NCI-H2227 treated with DMSO at 0.1 percent for 48 hours (cell line): ENCODE results near the gene MLLT10.

Source experiments
- DNase-seq: peaks from one replicate; lab custom pipeline; 2025; lab: John Stamatoyannopoulos, UW

Gene MLLT10

GRCh38 chr10:21517134-21518031 is 16.6 kb upstream of the MLLT10 start:
- DNase-seq, result no peak

- DNase-seq, result peak; percentile 80
Observed at GRCh38 chr10:21518149-21518640, 15.8 kb upstream of the MLLT10 start.

GRCh38 chr10:21518641-21519396 is 15.2 kb upstream of the MLLT10 start:
- no peak for DNase-seq

DNA sequence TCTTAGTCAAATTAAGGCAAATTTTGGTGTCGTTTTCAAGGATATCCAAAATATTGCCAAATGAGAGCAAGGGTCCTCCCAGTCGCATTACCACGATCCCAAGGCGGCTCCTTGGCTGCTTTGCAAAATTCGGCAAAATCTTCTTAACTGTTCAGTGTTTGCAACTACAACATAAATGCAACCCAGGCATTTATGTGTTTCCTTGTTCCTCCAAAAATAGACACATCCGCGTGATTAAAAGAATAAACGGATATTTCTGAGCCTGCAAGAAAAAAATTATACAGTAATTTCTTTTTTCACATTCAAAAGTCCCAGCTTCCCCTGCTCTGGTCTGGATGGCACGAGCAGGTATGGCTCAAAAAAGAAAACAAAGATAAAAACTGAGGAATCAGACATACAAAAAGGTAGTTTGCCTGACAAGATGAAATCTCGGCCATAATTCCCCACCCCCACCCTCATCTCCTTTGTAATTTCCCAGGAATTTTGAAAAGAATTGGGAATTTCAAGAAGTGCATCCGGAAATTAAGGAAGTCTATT is 14.6 kb upstream of the MLLT10 start:
- DNase-seq, result no peak

DNA sequence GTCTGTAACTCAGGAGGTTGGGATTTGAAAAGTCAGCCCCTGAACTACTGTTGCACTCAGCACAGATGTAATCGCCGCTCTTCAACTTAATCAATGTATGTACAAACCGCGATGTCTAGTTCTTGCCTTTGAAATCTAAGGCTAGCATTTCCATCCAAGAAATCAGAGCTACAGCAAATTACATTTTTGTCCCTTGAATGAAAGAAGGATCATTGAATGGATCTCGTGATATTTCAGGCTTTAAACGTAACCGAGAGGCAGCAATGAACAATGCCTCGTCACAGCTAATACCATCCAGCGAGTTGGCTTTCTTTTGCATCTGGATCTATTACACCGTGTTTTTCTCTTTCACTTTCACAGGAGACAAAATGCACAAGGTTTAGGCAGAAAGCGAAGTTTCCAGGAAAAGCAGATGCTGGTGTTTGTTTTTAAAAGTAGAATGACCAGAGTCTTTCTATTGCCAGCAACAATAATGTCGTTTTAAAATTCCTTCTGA is 14.0 kb upstream of the MLLT10 start:
- peak; percentile 68 for DNase-seq

GRCh38 chr10:21520509-21520908 is 13.5 kb upstream of the MLLT10 start:
- no peak for DNase-seq

DNA sequence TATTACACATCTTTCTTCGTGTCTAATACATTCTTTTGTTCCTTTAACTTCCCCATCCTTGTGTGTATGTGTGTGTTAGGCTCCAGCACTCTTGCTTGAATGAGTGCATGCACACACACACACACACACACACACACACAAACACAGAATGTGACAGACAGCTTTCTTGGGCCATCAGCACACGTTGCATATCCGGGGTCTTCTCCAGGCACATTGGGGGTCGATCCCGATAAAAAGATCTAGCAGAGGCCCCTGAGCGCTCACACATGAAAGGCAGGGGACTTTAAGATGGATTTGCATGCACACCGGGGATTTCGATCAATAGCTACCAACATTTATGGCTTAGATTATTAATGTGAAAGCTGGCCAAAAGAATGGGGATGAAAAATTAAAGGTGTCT is 13.1 kb upstream of the MLLT10 start:
- DNase-seq, result no peak

DNA sequence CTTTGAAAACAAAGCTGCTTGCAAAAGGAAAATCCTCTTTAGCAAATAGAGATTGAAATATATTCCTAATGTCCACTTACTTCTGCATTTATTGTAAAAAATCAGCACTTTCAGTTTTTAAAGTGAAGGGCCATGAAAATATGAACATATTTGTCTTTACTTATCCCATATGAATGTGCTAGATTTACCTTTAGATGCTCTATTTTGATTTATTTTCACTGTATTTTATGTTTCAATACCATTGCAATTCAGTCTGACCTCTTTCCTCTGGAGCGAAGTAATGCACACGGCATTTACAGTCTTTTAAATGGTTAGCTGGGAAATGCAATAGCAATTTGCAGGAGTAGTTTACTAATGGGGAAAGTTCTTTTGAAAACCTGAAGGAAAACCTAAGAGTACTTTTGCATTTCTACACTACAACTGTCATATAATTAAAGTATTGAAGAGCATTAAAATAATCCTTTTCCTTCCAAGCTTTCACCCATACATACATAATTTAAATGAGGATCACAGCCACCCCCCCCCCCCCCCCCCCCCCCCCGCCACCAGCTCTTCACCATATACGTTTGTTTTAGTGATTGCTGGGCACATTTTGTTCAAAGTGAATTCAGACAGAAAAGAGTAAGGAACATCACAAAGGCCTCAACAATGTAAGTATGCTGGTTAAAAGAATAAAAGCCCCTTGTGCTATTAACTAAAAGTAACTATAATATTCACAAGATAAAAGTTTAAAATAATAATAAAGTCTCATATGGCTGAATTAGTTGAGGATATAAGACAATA is 12.1 kb upstream of the MLLT10 start:
- DNase-seq, result no peak

GRCh38 chr10:21522631-21523406 is 11.2 kb upstream of the MLLT10 start:
- DNase-seq, result no peak

- DNase-seq, result no peak
Observed at GRCh38 chr10:21523557-21524008, 10.4 kb upstream of the MLLT10 start.

DNA sequence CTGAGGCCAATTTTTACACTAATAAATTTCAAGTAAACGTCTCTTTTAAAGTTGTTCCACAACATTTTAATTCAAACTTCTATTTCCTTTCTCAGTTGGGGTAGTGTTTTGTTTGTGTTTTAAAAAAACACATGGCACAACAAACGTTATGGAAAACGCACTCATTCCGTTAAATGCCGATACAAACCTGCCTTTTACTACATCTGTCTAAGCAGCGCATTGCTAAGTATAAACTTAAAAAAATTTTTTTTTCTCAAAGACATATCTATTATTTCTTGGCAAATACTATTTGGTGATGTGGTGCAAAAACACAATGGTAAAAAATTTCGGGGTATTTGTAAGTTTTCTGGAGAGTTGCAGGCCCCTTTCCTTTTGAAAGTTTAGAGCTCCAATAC is 9.9 kb upstream of the MLLT10 start:
- DNase-seq, result no peak

DNA sequence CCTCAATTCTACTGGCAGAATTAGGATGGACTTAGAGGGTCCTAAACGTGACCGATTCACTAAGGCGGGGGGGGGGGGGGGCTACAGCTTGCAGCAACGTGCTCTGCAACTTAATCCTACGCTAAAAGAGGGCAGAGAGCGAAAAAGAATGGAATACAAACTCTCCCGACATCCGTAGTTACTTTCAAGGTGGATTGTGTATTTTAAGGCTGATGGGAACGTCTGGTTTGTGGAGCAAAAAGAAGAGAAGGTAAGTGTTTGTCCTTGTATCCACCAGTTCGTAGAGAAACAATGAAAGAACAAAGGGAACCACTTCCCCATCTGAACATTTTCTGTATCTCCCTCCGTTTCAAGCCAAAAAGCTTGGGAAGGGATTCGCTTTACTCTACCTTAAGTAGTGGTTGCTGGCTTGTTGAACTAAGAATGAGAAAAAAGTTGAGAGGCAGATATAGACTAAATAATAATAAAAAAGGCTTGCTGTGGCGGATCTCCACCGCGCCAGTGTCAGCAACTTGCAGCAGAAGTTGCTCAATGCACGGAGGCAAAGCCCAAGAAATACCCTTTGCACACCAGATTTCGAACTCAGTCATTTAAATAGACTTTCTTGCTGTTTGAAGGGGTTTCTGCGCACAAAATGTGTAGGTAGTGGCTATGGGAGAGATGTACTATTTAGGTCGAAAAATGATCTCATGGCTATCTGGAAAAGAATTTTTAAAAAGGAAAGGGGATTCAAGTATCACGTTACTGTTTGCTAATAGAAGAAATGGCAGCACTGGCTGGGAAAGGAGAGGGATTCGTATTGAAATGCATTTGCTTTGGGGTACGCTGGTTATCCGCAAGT is 9.3 kb upstream of the MLLT10 start:
- peak; percentile 82 for DNase-seq

DNA sequence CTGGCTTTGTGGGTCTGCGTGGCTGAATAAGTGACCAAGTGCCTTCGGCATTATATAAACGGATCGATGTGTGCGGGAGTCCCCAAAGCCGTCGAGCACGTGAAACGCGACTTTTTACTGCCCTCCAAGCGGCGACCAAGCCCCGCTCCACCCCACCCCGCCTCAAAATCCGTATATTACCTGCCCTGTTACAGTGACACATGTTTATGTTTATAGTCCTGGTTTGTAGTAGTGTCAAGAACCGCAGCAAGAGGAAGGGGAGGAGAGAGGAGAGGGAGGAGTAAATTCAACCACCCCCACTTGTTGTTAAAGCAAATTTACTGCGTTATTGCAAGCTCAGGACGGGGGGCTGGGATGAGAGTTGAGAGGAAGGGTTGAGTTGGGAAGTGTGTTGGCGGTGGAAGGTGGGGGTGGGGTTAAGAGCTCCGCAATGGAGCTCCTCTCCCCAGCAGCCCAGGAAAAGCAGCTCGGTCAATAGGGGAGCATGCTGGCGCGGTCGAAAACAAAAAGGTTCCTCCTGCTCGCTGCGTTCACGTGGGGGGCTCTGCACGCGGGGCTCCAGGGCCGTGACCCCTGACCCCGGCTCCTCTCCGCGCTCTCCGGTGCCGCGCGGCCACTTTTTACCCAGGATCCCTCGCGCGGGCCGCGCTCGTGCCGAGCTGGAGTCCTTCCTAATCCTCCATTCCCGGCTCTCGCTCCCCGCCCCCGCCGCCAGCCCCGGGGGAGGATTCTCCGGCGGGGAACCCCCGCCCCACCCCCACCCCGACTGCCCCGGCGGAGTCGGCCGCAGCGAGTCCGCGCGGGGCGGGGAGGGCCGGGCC is 8.5 kb upstream of the MLLT10 start, which contains the start of gene SKIDA1:
Gene SKIDA1 (minus strand): TSS at position 316 of the 821 bp plus-strand sequence. CDS start 7,860 bp downstream, outside the sequence.
- peak; percentile 88 for DNase-seq

DNA sequence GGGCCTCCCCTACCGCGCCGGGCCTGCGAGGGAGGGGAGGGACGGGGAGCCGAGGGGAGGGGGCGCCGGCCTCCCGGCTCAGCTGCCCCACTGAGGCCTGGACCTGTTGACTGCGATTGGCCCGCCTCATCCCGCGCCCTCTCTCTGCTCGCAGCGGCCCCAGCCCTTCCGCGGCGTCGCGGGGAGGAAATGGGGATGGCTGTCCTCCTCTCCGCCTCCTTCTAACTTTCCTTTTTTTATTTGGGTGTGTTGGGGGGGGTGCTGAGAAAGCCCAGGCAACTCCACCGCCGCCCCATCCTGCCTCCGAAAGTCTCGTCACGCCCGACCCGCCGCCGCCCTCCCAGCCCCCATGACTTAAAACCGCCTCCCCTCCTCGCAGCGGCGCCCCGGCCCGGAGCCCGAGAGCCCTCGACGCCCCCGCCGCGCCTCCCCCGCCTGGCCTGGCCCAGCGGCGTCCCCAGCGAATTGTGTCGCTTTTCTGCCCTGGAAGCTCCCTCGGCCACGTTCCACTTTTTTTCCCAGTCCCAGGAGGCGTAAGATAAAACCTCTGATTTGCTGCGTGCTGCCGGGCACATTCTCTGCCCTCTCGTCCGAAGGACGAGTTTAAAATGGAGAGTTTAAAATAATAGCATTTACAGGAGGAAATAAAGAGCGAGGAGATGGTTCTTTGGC is 7.7 kb upstream of the MLLT10 start:
- peak; percentile 82 for DNase-seq

DNA sequence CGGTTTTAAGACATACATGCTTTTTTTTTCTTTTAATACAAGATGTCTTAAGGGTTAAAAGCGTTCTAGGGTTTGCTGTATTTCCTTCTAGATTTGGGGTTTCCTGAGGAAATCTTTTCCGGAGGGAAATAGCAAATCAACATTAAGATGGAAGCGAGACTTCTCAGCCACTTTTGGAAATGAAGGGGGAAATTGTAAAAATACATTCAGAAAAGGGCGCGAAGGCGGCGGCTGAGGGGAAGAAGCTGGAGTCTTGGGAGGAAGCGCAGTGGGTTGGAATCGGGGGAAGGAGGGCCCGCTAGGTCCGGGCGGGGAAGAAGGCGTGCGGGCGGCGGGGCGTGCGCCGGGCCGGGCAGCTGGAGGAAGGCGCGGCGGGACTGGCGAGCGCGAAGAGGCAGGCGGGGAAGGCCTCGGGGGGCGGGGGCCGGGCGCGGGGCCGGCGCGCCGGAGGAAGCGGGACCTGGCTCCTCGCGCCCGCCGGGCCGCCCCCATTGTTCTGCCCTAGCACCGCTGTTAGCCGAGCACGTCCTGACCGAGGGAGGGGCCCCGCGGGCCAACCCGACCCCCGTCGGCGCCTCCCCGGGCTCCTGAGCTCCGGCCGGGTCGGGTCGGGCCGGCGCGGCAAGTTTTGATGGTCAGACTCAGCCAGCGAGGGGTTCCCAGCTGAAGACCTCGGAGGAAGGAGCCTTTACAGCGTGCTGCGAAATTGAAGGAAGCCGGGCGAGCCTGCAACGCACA is 7.0 kb upstream of the MLLT10 start:
- no peak for DNase-seq

- DNase-seq, result peak; percentile 59
Observed at GRCh38 chr10:21527598-21528235, 6.3 kb upstream of the MLLT10 start.
